ENCODE results near the gene SP6. TPM values are rescaled to one million over a fixed set of nuclear protein-coding genes. Genes with fewer than 3 reads are reported as not detected.

The SP6 gene
- total and polyA plus RNA-seq, 8 donors: 0.31 to 3.0 (median 0.38) TPM; not detected in 3

DNA sequence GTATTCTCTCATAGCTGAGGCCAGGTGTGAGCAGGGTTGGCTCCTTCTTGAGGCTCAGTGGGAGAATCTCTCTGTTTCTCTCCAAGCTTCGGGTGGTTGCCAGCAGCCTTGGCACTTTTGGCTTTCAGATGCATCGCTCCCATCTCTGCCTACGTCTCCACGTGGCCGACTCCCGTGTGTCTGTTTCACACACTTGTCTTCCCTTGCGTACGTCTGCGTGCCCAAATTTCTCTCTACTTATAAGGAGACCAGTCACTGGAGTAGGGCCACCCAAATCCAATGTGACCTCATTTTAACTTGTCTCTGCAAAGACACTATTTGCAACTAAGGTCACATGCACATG is 44.1 kb downstream of the SP6 start:
- peaks cover 24 to 36% (median 32%) of the 10 kb centered on the region in 4 donors for H3K4me1 ChIP-seq
- no peaks in the 10 kb centered on the region for H3K9me3 ChIP-seq
- no peaks in the 10 kb centered on the region for H3K27me3 ChIP-seq
- WGBS, 5 donors: 87 to 95% (median 93%) methylated on average over 9 of the region's 9 CpGs
- peaks cover 33 to 63% (median 53%) of the 10 kb centered on the region in 4 donors for H3K36me3 ChIP-seq
- TF ChIP-seq EP300 (IDR thresholded peaks at IDR 0.05) (no peak), POLR2A (IDR thresholded peaks at IDR 0.05) (no peak), POLR2AphosphoS5 (IDR thresholded peaks at IDR 0.05) (no peak)
- TF ChIP-seq, protein P1, sequence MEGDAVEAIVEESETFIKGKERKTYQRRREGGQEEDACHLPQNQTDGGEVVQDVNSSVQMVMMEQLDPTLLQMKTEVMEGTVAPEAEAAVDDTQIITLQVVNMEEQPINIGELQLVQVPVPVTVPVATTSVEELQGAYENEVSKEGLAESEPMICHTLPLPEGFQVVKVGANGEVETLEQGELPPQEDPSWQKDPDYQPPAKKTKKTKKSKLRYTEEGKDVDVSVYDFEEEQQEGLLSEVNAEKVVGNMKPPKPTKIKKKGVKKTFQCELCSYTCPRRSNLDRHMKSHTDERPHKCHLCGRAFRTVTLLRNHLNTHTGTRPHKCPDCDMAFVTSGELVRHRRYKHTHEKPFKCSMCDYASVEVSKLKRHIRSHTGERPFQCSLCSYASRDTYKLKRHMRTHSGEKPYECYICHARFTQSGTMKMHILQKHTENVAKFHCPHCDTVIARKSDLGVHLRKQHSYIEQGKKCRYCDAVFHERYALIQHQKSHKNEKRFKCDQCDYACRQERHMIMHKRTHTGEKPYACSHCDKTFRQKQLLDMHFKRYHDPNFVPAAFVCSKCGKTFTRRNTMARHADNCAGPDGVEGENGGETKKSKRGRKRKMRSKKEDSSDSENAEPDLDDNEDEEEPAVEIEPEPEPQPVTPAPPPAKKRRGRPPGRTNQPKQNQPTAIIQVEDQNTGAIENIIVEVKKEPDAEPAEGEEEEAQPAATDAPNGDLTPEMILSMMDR (IDR thresholded peaks at IDR 0.05): no peak
- no peak overlapping the region for H3K27ac ChIP-seq
- intact Hi-C loops (cut with DNase I; ENCODE audit: low total_unique reads): no loop called here
- DNase-seq: peak in 1 of 2 donors; percentile 21
- no peak overlapping the region for H3K4me3 ChIP-seq

DNA sequence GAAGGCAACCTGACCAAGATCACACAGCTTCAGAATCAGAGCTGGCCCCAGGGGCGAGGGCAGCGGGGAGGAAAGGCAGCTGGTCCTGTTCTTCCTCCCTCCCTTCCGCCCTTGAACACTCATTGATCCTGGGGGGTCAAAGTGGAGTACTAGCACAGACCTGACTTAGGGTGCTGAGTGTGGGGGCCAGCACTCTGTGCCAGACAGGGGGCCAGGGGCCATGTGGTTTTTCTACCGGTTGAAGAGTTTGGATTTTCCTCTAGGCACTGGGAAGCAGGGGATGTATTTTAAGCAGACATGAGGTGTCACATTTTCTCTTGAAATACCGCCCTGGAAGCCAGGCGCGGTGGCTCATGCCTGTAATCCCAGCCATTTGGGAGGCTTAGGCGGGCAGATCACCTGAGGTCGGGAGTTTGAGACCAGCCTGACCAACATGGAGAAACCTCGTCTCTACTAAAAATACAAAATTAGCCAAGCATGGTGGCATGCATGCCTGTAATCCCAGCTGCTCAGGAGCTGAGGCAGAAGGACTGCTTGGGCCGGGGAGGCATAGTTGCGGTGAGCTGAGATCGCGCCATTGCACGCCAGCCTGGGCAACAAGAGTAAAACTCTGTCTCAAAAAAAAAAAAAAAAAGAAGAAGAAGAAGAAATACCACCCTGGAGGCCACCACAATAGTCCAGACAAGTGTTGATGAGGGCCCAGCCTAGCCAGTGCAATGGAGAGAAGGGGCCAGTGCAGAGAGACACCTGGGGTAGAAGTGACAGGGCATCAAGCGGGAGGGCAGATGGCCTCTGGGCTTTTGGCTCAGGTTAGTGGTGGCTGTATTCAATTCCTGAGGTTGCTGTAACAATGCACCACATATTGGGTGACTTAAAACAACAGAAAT is 44.7 kb downstream of the SP6 start:
- 87 to 94% (median 90%) methylated on average over 16 of the region's 16 CpGs for WGBS, 5 donors
- no peak for TF ChIP-seq POLR2A (IDR thresholded peaks at IDR 0.05)
- TF ChIP-seq POLR2AphosphoS5 (IDR thresholded peaks at IDR 0.05): no peak
- no peak for TF ChIP-seq EP300 (IDR thresholded peaks at IDR 0.05)
- TF ChIP-seq, protein P1 (IDR thresholded peaks at IDR 0.05): no peak
- Histone ChIP-seq H3K9me3 (no peaks in the 10 kb centered on the region), H3K27me3 (no peaks in the 10 kb centered on the region), H3K4me1 (peaks cover 18 to 30% (median 26%) of the 10 kb centered on the region in 4 donors), H3K36me3 (peaks cover 33 to 57% (median 51%) of the 10 kb centered on the region in 4 donors), H3K4me3 (no peak overlapping the region), H3K27ac (no peak overlapping the region)
- DNase-seq: peak in 1 of 2 donors; percentile 17
- intact Hi-C loops (cut with DNase I; ENCODE audit: low total_unique reads): no loop called here

DNA sequence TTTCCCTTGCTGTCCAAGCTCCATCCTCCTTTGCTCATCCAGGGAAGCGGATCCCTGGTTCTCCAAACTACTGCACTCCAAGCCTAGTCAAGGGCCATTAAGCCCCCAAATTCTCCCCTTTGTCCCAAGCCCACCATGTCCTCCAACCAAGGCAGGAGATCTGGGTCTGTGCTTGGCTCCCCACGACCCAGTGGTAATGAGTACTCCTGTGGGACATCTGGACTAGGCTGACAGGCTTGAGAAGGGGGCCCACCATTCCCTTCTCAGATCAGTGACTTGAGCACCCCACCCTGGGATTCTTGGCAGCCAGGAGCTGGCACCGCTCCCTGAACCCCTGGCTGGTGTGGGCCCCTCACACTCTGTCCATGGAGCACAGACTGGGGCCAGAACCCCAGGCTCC is 46.5 kb downstream of the SP6 start:
- H3K4me1 ChIP-seq: peaks cover 4 to 15% (median 8%) of the 10 kb centered on the region in 4 donors
- no peak overlapping the region for H3K27ac ChIP-seq
- peaks cover 32 to 38% (median 35%) of the 10 kb centered on the region in 4 donors for H3K36me3 ChIP-seq
- intact Hi-C loops (cut with DNase I; ENCODE audit: low total_unique reads): no loop called here
- H3K27me3 ChIP-seq: no peaks in the 10 kb centered on the region
- TF ChIP-seq, protein P1 (IDR thresholded peaks at IDR 0.05): no peak
- H3K4me3 ChIP-seq: no peak overlapping the region
- DNase-seq: peak in 1 of 2 donors; percentile 18
- no peaks in the 10 kb centered on the region for H3K9me3 ChIP-seq
- 56 to 67% (median 63%) methylated on average over 2 to 3 of the region's 3 CpGs for WGBS, 5 donors

DNA sequence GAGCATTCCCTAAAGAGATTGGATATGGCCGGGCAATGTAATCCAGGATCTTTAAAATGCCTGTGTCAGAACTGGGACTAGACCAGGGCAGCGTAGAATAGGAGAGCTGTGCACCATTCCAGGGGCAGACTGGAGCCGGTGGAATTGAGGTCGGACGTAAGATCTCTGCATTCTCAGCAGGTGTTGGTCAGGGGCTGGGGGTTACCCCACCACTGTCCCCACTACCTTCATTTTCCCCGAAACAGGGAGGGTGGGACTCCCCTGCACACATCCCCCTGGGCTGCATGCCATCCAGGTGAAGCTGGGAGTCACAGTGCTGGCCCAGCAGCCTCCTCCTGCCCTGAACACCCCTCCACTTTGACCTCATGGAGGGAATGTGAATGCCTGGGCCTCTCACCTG is 47.2 kb downstream of the SP6 start:
- H3K36me3 ChIP-seq: peaks cover 25 to 31% (median 28%) of the 10 kb centered on the region in 4 donors
- 73 to 81% (median 77%) methylated on average over 6 of the region's 6 CpGs for WGBS, 5 donors
- peaks cover 0 to 8% (median under 1%) of the 10 kb centered on the region in 4 donors for H3K4me1 ChIP-seq
- no peaks in the 10 kb centered on the region for H3K9me3 ChIP-seq
- no peaks in the 10 kb centered on the region for H3K27me3 ChIP-seq
- intact Hi-C loops (cut with DNase I; ENCODE audit: low total_unique reads): no loop called here
- peak in 1 of 2 donors; percentile 7 for DNase-seq
- TF ChIP-seq POLR2A (IDR thresholded peaks at IDR 0.05): no peak
- TF ChIP-seq POLR2AphosphoS5 (IDR thresholded peaks at IDR 0.05): no peak
- TF ChIP-seq, protein P1 (IDR thresholded peaks at IDR 0.05): no peak
- TF ChIP-seq EP300 (IDR thresholded peaks at IDR 0.05): no peak
- no peak overlapping the region for H3K4me3 ChIP-seq
- no peak overlapping the region for H3K27ac ChIP-seq
